SW480 (cell line): Measurements from ENCODE around the gene PITPNC1.
"Not testable (repeated sequence)": the region's sequence is repeated elsewhere in the genome, so short reads cannot be mapped to it uniquely, and the experiment has no call there.

ENCODE experiments used
- DNase-seq: peaks from one replicate; pipeline ENCODE4 v3.0.0-alpha.2; 2016; ENCODE audit warnings: low spot score

PITPNC1 gene

DNA sequence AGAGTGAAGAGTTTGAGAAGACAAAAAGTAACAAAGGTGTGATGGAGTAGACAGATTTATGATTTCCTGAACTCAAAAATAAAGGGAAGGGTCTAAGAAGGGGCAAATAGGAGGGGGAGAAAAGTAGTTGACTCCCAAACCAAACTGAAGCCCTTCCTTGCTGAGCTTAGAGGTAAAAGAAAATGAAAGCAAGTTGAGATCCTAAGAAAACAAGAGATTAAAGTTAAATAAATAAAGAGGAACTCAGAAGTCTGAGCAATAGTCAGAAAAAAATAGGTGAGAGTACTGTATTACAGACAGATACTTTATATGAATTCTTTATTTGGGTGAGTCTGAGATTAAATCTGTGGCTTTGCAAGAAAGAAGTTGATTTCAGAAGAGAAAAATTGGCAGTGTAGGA lies 7.4 kb upstream of the PITPNC1 start:
- DNase-seq, result no peak

DNA sequence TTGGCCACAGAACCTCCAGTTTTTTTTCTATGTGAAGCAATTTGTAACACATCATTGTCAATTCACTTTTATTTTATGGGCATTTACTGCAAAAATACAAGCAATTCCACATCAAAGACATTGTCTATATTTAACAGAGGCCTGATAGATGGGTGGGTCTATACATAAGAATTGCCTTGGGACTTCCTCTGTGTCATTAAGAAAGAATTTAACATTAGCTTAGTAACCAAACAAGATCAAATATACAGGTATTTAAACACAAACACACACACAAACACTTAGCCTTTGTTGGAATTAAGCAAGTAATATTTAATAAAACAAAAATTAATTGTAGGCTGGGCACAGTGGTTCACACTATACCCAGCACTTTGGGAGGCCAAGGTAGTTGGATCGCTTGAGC lies 4.3 kb upstream of the PITPNC1 start:
- DNase-seq, result peak; percentile 87

DNA sequence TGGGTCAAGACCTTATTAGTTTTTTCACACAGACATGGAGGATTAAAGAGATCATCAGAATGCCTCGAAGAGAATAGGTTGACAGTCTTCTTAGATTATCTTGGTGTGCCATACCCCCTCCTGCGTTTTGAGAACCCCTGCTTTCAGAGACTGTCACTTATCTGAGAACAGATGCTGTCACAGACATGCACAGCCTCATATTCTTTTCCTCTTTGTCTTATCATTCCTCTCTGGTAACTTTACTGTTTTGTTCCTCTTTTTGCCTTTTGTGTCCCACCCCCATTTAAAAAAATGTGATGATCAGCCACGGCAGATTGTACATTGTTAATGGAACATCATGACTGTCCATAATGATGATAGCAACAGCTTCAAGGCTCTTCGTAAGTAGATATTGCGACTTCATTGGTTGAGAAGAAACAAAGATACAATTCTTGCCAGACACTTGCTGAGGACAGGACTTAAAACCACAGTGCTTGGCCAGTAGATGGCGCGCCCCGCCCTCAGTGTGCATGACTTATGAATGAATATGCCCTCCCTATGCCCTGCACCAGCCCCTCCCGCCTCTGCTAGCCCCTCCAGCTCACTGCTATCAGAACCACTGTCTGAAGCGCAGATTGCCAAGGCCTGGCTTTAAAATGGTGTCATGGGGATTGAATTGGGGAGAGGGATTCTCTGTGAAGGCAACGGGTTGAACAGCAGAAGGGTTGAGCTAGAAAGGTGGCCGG lies 2.6 kb upstream of the PITPNC1 start:
- DNase-seq, result peak; percentile 83

DNA sequence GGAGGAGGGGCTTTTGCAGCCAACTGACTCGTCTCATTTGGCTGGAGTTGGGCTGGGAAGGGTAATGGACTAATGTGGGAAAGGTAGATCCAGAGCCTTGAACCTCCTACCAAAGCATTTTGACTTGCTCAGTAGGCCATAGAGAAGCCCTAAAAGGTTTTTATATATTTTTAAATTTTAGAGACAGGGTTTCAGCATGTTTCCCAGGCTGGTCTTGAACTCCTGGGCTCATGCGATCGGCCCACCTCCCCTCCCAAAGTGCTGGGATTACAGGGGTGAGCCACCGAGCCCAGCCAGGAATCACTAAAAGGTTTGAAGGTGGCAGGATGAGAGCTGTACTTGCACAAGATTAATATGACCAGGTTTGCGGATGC lies 2.0 kb upstream of the PITPNC1 start:
- no peak for DNase-seq

DNA sequence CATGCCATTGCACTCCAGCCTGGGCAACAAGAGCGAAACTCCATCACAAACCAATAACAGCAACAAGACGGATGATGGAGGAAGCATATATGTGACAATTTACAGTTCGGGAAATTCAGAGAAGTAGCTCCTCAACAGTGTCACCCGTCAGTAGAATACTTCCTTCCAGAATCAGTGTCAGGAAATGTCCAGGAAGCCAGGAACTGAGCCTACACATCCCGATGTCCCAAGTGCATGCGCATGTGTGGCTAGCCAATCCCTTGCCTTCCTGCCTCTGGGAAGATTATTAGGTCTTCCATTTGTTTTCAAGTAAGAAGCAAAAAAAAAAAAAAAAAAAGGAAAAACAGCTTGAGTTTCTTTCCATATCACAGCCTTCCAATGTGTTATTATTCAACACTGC lies 1.4 kb upstream of the PITPNC1 start:
- no peak for DNase-seq

DNA sequence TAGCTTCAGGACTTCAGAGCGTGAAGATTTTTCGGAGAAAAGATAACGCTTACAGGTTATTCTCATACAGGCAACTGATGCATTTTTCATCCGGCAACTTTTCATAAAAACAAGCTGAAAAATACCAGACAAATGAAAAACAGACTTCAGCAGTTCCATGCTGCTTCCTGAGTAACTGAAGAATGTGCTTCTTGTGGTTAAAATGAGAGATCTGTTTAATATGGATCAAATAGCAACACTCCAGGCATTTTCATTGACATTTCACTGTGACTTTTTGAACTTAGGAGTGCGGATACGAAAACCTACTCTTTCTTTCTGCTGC lies 705 bp upstream of the PITPNC1 start:
- DNase-seq, result no peak

DNA sequence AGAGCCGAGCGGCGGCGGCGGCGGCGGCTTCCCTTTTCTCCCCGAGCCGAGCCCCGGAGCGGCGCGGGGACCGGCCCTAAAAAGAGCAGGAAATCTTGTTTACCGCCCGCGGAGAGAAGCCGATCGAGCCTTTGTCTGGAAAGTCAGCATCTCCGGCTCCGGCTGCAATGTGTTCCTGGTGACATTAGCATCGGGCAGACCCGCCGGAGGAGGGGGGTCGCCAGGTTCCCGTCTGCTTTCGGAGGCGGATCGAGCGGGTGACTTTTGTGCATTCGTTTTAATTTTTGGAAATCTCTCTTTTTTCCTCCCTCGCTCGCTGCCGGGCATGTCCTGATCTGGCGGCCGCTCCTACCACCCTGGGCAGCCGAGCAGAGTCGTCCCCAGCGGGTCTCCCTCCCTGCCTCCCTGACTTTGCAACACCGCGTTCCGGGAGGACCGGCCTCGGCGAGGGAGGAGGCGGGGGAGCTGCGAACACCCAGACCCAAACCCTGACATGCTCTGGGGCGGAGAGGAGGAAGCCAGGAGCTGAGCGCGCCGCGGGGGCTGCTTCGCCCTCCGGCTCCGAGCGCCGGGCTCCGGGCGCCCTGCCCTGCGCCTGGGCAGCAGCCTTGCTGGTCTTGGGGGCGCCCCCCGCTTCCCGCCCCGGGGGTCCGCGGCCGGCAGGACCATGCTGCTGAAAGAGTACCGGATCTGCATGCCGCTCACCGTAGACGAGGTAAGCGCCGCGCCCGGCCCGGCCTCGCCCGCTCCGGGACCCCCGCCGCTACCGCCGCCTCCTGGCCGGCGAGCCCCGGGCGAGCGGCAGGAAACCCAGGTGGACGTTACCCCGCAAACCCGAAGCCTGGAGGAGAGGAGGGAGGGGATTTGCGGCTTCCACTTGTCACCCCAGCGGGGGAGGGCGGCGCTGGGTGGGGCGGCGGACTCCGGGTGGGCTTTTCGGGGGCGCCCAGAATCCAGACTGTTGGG lies 690 bp downstream of the PITPNC1 start:
- peak; percentile 41 for DNase-seq

DNA sequence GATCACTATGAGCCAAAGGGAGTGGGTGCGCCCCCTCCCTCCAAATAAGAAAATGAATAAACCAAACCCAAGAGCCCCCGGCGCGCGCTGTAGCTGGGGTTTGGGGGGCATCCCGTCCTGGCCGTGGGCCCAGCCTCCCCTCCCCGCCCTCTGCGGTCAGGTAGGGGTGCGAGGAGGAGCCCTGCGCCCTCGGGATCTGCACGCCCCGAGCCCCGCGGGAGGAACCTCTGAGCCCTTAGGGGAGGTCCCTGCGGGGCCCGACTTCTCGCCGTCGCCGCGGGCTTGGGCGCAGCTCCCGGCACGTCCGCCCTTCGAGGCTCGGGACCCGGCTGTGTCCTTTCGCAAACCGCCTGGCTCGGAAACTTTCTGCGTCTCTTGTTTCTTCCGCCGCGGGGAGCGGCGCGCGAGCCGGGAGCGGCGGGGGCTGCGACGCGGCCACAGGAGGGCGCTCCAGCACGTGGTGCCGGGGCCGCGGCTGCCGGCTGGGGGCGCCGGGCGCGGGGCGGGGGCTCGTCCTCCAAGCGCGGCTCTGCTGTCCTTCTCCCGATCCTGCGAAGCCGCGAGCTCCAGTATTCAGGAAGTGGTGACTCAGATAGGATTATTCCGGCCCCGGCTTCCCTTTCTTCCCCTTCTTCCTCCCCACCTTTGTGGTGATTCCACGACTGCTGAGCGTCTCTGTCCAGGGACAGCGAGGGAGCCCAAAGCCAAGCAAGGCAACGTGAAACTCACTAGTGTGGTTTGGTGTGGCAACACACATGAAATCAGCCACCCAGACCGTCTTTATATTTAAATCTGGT lies 1.6 kb downstream of the PITPNC1 start:
- DNase-seq, result peak; percentile 87

DNA sequence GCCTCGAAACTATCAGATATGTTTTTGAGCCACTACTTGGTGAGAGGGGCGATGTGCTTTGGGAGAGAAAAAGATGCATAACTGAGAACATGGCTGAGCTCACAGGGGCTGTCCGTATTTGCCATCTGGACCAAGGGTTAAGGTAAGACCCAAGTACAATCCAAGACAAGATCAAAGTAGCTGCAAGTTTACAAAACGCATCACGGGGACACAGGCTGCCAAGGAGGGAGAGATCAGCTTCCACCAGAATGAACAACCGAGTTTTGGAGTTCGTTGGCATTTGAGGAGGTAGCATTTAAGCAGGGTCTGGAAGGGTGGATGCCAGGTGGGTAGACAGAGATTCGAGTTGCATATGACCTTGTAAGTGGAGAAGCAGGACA lies 2.2 kb downstream of the PITPNC1 start:
- DNase-seq, result no peak

DNA sequence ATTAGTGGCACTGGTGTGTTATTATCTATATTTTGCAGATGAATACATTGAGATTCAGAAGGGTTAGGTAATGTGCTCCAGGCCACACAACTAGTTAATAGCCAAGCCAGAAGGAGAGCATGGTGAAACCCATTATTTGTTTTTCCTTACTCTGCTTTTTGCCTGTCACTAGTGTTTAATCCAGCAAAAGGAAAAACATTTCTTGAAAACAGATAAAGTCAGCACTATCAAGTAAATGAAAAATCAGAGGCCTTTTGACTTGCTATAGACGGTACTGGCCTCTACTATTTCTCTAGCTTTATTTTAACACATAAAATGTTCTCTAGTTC lies 4.8 kb downstream of the PITPNC1 start:
- DNase-seq, result no peak

DNA sequence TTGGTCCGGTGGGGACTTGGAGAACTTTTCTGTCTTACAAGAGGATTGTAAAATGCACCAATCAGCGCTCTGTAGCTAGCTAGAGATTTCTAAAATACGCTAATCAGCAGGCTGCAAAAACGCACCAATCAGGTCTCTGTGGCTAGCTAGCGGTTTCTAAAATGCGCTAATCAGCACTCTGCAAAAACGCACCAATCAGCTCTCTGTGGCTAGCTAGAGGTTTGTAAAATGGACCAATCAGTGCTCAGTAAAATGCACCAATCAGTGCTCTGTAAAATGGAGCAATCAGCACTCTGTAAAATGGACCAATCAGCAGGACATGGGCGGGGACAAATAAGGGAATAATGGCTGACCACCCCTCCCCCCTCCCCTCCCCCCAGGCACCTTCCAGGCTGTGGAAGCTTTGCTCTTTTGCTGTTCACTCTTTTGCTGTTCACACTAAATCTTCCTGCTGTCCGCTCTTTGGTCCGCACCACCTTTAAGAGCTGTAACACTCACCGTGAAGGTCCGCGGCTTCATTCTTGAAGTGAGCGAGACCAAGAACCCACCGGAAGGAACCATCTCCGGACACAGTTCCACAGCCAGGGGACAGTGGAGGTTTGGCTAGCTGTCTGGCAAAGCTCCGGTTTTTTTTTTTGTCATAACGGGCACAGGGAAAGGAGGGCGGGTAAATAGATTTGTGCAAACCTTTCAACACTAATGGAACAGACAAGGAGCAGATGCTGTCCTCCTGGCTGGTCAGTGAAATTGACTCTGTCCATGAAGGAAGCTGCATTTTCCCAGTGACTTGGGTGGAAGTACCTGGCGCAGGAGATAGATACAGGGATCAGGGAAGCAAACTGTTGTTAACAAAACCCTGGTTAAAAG lies 8.3 kb downstream of the PITPNC1 start:
- DNase-seq, result no peak

DNA sequence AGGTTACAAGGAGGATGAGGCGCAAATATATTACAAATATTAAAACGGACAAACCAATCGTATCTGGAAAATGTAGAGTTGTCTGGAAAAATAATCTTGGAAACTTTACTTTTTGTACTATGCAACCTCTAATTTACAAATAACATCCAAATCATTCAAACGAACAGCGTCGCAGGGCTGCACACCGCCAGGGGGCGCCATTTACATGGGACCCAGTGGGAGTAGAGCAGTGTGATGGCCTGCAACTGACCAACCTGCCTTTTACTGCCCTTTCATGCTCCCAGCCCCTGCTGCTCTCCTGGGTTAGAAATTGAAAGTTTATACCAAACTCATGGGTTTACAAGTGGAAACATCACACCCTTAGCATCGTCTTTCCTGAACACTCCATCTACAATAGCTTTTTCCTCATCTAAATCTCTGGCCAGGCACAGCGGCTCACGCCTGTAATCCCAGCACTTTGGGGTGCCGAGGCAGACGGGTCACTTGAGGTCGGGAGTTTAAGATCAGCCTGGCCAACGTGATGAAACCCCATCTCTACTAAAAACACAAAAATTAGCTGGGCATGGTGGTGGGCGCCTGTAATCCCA lies 10.0 kb downstream of the PITPNC1 start:
- peak; percentile 37 for DNase-seq

DNA sequence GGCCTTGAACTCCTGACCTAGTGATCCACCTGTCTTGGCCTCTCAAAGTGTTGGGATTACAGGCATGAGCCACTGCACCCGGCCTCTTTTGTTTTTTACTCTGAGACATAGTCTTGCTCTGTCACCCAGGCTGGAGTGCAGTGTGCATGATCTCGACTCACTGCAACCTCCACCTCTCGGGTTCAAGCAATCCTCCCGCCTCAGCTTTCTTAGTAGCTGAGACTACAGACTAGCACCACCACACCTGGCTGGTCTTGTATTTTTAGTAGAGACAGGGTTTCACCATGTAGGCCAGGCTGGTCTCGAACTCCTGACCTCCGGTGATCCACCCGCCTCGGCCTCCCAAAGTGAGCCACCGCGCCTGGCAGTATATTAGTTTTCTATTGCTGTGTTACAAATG lies 11.5 kb downstream of the PITPNC1 start:
- DNase-seq, result not testable (repeated sequence)

DNA sequence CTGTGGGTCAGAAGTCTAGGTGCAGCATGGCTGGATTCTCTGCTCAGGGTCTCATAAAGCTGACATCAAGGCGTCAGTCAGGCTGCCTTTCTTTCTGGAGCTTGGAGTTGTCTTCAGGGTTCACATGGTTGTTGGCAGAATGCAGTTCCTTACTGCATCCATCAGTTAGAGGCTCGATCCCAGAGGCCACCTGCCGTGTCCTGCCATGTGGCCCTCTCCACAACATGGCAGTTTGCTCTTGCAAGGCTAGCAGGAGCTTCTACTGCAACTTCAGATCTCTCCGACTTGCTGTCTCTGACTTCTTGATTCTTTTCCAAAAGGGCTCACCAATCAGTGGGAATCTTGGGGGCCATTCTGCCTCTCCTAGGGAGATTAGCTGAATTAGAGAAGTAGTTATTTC lies 11.9 kb downstream of the PITPNC1 start:
- DNase-seq, result no peak

DNA sequence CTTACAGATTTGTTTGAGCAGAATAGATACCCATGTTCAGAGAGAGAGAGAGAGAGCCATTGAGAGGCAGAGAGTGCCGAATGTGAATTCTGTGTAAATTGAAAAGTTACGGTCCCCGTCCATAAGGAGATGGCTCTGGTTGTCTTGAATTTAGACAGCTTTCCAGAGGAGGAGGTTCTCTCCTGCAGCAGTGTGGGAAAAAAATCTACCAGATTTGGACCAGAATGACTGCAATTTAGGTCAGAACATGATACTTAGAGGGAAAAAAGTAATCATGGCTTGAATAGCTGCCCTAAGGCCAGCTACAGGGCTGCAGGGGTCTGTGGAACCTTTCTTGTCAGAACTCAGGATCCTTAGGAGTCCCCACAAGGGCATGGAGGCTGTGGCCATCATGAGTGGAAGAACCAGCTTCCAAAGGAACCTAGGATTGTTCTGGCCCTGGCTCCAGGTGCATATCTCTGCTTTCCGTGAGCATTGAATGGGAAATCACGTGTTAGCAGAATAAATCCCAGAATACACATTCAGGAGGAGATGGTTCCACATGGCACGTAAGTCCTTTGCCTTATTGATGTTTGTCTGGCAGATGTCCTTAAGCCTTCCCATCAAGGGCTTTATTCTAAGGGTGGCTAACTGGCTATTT lies 13.0 kb downstream of the PITPNC1 start:
- DNase-seq, result no peak

DNA sequence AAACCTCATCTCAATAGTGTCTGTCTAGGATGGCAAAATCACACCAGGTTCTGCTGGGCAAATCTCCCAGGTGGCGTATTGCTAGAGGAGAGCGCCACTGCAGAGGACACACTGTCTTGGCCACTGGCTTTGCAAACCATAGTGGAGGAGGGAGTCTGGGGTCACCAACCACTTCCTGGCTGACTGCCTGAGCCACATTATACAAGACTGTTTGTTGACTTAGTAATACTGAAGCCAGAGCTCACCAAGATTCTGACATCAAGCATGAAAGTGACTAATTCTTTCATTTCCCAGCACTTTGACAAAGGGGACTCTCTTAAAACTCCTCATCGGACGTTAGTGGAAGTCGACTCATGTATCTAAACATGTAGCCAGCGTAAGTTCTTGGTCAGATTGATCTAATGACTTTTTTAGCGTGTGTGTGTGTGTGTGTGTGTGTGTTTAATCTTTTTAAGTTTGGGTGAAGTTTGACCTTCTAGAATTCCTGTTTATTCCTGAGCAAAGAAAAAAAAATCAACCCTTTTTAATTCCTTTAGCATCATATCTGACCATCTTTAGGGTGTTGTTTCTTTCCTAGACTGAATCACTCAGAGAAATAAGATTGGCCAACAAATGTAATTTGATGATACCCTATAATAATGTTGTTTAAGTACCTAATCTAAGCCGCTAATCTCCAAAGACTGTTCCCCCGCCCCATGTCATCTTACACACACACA lies 13.7 kb downstream of the PITPNC1 start:
- DNase-seq, result peak; percentile 58

DNA sequence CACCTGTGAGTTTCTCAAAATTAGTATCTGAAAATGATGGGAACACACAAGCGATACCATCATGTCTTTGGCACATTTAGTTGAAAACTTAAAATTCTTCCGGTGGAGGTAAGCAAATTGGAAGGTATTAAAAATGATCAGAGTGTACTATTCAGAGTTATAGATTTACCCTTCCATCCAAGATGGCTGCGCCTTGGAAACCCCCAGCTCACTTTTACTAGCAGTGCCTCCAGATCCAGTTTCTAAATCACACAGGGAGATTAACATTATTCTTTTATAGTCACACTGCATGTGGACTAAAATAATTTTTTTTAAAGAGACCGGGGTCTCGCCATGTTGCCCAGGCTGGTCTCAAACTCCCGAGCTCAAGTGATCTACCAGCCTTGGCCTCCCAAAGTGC lies 15.0 kb downstream of the PITPNC1 start:
- no peak for DNase-seq

DNA sequence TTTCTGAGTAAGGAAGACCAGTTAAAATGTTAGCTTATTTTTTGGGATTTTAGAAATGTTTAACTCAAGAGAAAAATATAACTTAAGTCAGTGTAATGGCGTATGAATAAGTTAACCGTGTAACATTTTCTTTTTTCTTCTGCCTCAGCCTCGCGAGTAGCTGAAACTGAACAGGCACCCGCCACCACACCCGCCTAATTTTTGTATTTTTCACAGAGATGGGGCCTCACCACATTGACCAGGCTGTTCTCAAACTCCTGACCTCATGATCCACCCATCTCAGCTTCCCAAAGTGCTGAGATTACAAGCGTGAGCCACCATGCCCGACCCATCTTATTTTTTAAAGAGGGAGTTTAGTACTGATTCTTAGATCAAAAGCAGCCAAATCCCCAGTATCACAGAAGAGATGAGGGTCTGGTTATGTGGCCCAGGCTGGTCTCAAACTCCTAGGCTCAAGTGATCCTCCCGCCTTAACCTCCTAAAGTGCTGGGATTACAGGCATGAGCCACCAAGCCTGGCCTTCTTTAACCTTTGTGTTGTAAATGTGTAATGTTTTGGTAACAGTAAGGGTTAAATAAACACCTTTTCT lies 16.8 kb downstream of the PITPNC1 start:
- no peak for DNase-seq

DNA sequence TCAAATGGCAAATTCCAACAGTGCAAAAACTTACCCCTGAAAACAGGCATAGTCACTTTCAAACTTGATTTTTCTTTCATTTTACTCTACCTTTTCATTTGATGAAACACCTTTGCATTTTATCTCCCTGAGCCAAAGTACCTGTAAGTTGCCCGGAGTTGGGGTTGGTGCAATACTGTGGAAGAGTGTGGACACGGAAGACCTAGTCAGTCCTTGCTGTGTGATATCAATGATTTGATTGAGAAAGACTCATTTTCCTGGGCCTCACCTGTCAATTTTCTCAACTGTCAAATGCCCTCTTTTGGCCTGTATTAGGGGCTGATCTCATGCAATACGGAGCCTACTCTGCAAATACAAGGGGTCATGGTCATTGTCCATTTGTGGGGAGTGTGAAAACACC lies 22.6 kb downstream of the PITPNC1 start:
- no peak for DNase-seq

DNA sequence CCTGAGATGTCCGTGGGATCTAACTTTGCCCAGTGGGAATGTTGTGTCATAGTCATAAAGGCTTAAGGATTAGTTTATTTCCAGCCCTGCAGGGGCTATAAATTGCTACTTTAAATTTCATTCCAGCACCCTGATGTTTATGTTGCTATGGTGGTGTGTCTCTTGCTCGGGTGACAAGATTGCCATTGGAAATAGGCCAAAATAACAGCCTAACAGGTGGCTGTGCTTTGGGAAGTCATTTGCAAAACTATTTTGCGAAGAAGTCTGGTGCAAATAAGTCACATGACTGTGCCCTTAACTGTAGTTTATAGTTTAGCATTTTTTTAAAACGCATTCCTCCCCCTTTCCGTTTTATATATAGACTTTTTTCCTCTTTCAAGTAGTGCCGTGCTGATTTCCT lies 23.1 kb downstream of the PITPNC1 start:
- DNase-seq, result no peak
